IMR-90 (cell line): ENCODE data around the gene NRCAM. TPM values are rescaled to one million over a fixed set of nuclear protein-coding genes. Genes with fewer than 3 reads are reported as not detected.

Source experiments
- ATAC-seq: fragments of 200-7000 bp; cut with Tn5 transposase; 2 replicates; pipeline ENCODE4 v1.9.1; 2020; ENCODE audit warnings: low read depth, mild to moderate bottlenecking, moderate library complexity
- BruUV-seq: library from RNA; stranded (reverse); fragments of 400-500 nt; replicated peaks from 2 replicates; lab custom pipeline; 2021; lab: Mats Ljungman, UMichigan
- CTCF ChIA-PET: fragments of 300-600 bp; formaldehyde crosslinking; extraction: SDS; loops from one replicate; lab custom pipeline; 2021; ENCODE audit warnings: antibody characterized with exemption; lab: Yijun Ruan, JAX
- POLR2A ChIA-PET: fragments of 300-600 bp; sonication (Branson Sonifier 250); formaldehyde crosslinking; loops from one replicate; lab custom pipeline; 2022; ENCODE audit warnings: antibody characterized with exemption; ENCODE audit not compliant: unreplicated experiment; lab: Charles Lee
- DNase-seq: peaks from one replicate; pipeline ENCODE4 v3.0.0; 2013
- H2AFZ ChIP-seq: replicated peaks from 2 replicates; pipeline ENCODE3; 2013; ENCODE audit warnings: low read length, mild to moderate bottlenecking; ENCODE audit not compliant: poor library complexity
- H2AK5ac ChIP-seq: 2 replicates; pipeline ENCODE4 v1.6.1; 2013; ENCODE audit warnings: low read depth, low read length, inconsistent platforms
- H2AK9ac ChIP-seq: replicated peaks from 2 replicates; pipeline ENCODE3; 2013; ENCODE audit warnings: mild to moderate bottlenecking, low read depth, low read length, moderate library complexity; ENCODE audit not compliant: poor library complexity
- H2BK120ac ChIP-seq: 2 replicates; pipeline ENCODE4 v1.6.1; 2013; ENCODE audit warnings: low read depth, low read length, inconsistent platforms
- H2BK15ac ChIP-seq: 3 replicates; pipeline ENCODE4 v1.6.1; 2013; ENCODE audit warnings: low read depth, low read length, inconsistent platforms
- H2BK20ac ChIP-seq: 2 replicates; pipeline ENCODE4 v1.6.1; 2013; ENCODE audit warnings: low read depth, mild to moderate bottlenecking, inconsistent platforms, low read length, moderate library complexity
- H2BK5ac ChIP-seq: 2 replicates; pipeline ENCODE4 v1.6.1; 2013; ENCODE audit warnings: mild to moderate bottlenecking, low read depth, low read length, inconsistent platforms; ENCODE audit not compliant: poor library complexity, severe bottlenecking
- H3K14ac ChIP-seq: replicated peaks from 2 replicates; pipeline ENCODE4 v1.6.1; 2013; ENCODE audit warnings: low read depth, low read length, inconsistent platforms
- H3K18ac ChIP-seq: 2 replicates; pipeline ENCODE4 v1.6.1; 2013; ENCODE audit warnings: low read depth, low read length, control low read depth
- H3K23ac ChIP-seq: 2 replicates; pipeline ENCODE4 v1.6.1; 2013; ENCODE audit warnings: low read depth, low read length, inconsistent platforms
- H3K27ac ChIP-seq: 2 replicates; pipeline ENCODE4 v1.5.1; 2013; ENCODE audit warnings: mild to moderate bottlenecking, control low read depth, low read length; ENCODE audit not compliant: insufficient read depth
- H3K27me3 ChIP-seq: 2 replicates; pipeline ENCODE4 v1.6.1; 2013; ENCODE audit warnings: low read length; ENCODE audit not compliant: control insufficient read depth, insufficient read depth
- H3K36me3 ChIP-seq: 2 replicates; pipeline ENCODE4 v1.6.1; 2013; ENCODE audit warnings: low read length, mixed read lengths; ENCODE audit not compliant: control insufficient read depth, insufficient read depth
- H3K4ac ChIP-seq: 2 replicates; pipeline ENCODE4 v1.6.1; 2013; ENCODE audit warnings: low read depth, low read length, inconsistent platforms
- H3K4me1 ChIP-seq: 2 replicates; pipeline ENCODE4 v1.6.1; 2013; ENCODE audit warnings: low read length, mixed read lengths; ENCODE audit not compliant: control insufficient read depth, insufficient read depth
- H3K4me2 ChIP-seq: 2 replicates; pipeline ENCODE4 v1.6.1; 2013; ENCODE audit warnings: low read depth, mild to moderate bottlenecking, control low read depth, low read length, moderate library complexity
- H3K4me3 ChIP-seq: 2 replicates; pipeline ENCODE4 v1.5.1; 2013; ENCODE audit warnings: low read depth, mild to moderate bottlenecking, control low read depth, low read length, moderate library complexity; ENCODE audit not compliant: insufficient read depth
- H3K56ac ChIP-seq: 2 replicates; pipeline ENCODE4 v1.6.1; 2013; ENCODE audit warnings: low read length, inconsistent platforms; ENCODE audit not compliant: insufficient read depth; ENCODE audit errors: extremely low read depth
- H3K79me1 ChIP-seq, 2 experiments: 2 replicates each; pipeline ENCODE4 v1.6.1; 2013; ENCODE audit warnings: low read length in 2 of 2, inconsistent platforms in 1 of 2, low read depth in 1 of 2
- H3K9ac ChIP-seq: 2 replicates; pipeline ENCODE4 v1.6.1; 2013; ENCODE audit warnings: low read depth, low read length, control low read depth
- H3K9me1 ChIP-seq: 2 replicates; pipeline ENCODE4 v1.6.1; 2013; ENCODE audit warnings: low read length, inconsistent platforms; ENCODE audit not compliant: insufficient read depth
- H3K9me3 ChIP-seq: 2 replicates; pipeline ENCODE4 v1.6.1; 2013; ENCODE audit warnings: low read length; ENCODE audit not compliant: control insufficient read depth, insufficient read depth
- H4K20me1 ChIP-seq: 2 replicates; pipeline ENCODE4 v1.6.1; 2013; ENCODE audit warnings: low read length, inconsistent platforms; ENCODE audit not compliant: insufficient read depth
- H4K5ac ChIP-seq: 2 replicates; pipeline ENCODE4 v1.6.1; 2013; ENCODE audit warnings: mild to moderate bottlenecking, low read depth, low read length, control low read depth
- H4K8ac ChIP-seq, 2 experiments: 2 replicates each; pipeline ENCODE4 v1.6.1; 2013; ENCODE audit warnings: low read depth in 2 of 2, low read length in 2 of 2, control low read depth in 1 of 2, inconsistent platforms in 1 of 2
- H4K91ac ChIP-seq: 2 replicates; pipeline ENCODE4 v1.6.1; 2013; ENCODE audit warnings: low read depth, low read length, inconsistent platforms; ENCODE audit not compliant: insufficient read depth
- CTCF ChIP-seq: conservative IDR thresholded peaks from 2 replicates; pipeline ENCODE4 v1.5.1; 2012; ENCODE audit warnings: mild to moderate bottlenecking, low read depth, low read length, improper control_type of control experiment
- FOS ChIP-seq: fragments of 150-350 bp; IDR thresholded peaks from 2 replicates; pipeline ENCODE4 v1.6.1; 2016; ENCODE audit warnings: low read depth, low read length
- MXI1 ChIP-seq: IDR thresholded peaks from 2 replicates; pipeline ENCODE4 v1.6.1; 2012; ENCODE audit warnings: low read depth, mild to moderate bottlenecking, low read length, moderate library complexity, borderline replicate concordance
- NFE2L2 ChIP-seq: fragments of 150-350 bp; IDR thresholded peaks from 2 replicates; pipeline ENCODE4 v1.6.1; 2016; ENCODE audit warnings: low read depth, mild to moderate bottlenecking, low read length
- RFX5 ChIP-seq: IDR thresholded peaks from 2 replicates; pipeline ENCODE4 v1.8.0; 2012; ENCODE audit warnings: low read depth, mild to moderate bottlenecking, low read length, moderate library complexity
- SMC3 ChIP-seq: fragments of 150-350 bp; IDR thresholded peaks from 2 replicates; pipeline ENCODE4 v1.6.1; 2016; ENCODE audit warnings: low read depth, mild to moderate bottlenecking, antibody characterized with exemption, low read length, moderate library complexity
- USF2 ChIP-seq: fragments of 150-350 bp; IDR thresholded peaks from 2 replicates; pipeline ENCODE4 v1.6.1; 2017; ENCODE audit warnings: mild to moderate bottlenecking, antibody characterized with exemption, low read length, low read depth
- dilution Hi-C: fragments of 300-500 bp; cut with HindIII; formaldehyde crosslinking; loops from one replicate; pipeline ENCODE4 v1.14.3; 2018; ENCODE audit warnings: low sequenced_read_pairs; ENCODE audit not compliant: unreplicated experiment
- in situ Hi-C: fragments of 300-500 bp; cut with MboI; formaldehyde crosslinking; loops from 3 replicates; pipeline ENCODE4 v1.14.3; 2019; ENCODE audit warnings: low sequenced_read_pairs, inconsistent platforms, mixed read lengths
- intact Hi-C: fragments of 100-400 bp; cut with micrococcal nuclease; formaldehyde crosslinking; loops from 2 replicates; pipeline ENCODE4 v1.10.0; 2022
- polyA plus RNA-seq, 3 experiments: library from polyadenylated mRNA; depleted of rRNA; stranded (reverse); fragments of >200 nt; gene quantifications; 2 replicates each; pipeline ENCODE4 v1.2.3, GENCODE V29; 2012; ENCODE audit warnings: low replicate concordance in 1 of 3
- total RNA-seq: library from RNA; depleted of rRNA; stranded (reverse); fragments of >200 nt; gene quantifications from 2 replicates; pipeline ENCODE4 v1.2.3, GENCODE V29; 2012

Gene NRCAM
- total and polyA plus RNA-seq, 2 of the 4 experiments (the other 2 are of a cell fraction), result 0.46 to 1.1 TPM

GRCh38 chr7:108374899-108375298 lies 81.3 kb downstream of the NRCAM start:
- H3K27me3 ChIP-seq, result no peaks in the 10 kb centered on the region
- no peak for TF ChIP-seq CTCF
- TF ChIP-seq MXI1, result no peak
- no peak for TF ChIP-seq NFE2L2
- TF ChIP-seq SMC3, result no peak
- no peak for TF ChIP-seq RFX5
- TF ChIP-seq FOS, result no peak
- no peak for TF ChIP-seq USF2
- no peak overlapping the region for H3K9ac ChIP-seq
- H3K14ac ChIP-seq, result no peak overlapping the region
- H2BK20ac ChIP-seq, result no peak overlapping the region
- H3K23ac ChIP-seq, result no peak overlapping the region
- H4K20me1 ChIP-seq, result no peaks in the 10 kb centered on the region
- H3K4ac ChIP-seq, result no peak overlapping the region
- no peak overlapping the region for H2BK120ac ChIP-seq
- intact Hi-C loops (no loop called here), dilution Hi-C loops (no loop called here), in situ Hi-C loops (no loop called here)
- H3K56ac ChIP-seq, result no peak overlapping the region
- H4K8ac ChIP-seq, result no peak overlapping the region
- no peak overlapping the region for H2AFZ ChIP-seq
- H3K9me3 ChIP-seq, result no peaks in the 10 kb centered on the region
- no peaks in the 10 kb centered on the region for H3K4me1 ChIP-seq
- ChIA-PET CTCF (no interaction called here), POLR2A (no interaction called here)
- no peak overlapping the region for H3K18ac ChIP-seq
- H3K9me1 ChIP-seq, result no peaks in the 10 kb centered on the region
- H3K79me1 ChIP-seq, result no peaks in the 10 kb centered on the region
- H2AK5ac ChIP-seq, result no peak overlapping the region
- no peak overlapping the region for H4K5ac ChIP-seq
- no peak overlapping the region for H3K4me2 ChIP-seq
- H3K36me3 ChIP-seq, result no peaks in the 10 kb centered on the region
- BruUV-seq, result no TSS peak
- no peak overlapping the region for H2BK5ac ChIP-seq
- ATAC-seq, result no peak
- no peak for DNase-seq
- H2AK9ac ChIP-seq, result no peak overlapping the region
- no peak overlapping the region for H3K4me3 ChIP-seq
- no peak overlapping the region for H4K91ac ChIP-seq
- no peak overlapping the region for H3K27ac ChIP-seq
- no peak overlapping the region for H2BK15ac ChIP-seq
